ENCODE results near the gene RAB8B. TPM values are rescaled to one million over a fixed set of nuclear protein-coding genes. Genes with fewer than 3 reads are reported as not detected.

RAB8B gene
- total and polyA plus RNA-seq, 9 of the 15 experiments (the other 6 are each of a cell fraction or from before 2014, with no cell fraction given) = 7.8 to 32.1 (median 24.2) TPM

DNA sequence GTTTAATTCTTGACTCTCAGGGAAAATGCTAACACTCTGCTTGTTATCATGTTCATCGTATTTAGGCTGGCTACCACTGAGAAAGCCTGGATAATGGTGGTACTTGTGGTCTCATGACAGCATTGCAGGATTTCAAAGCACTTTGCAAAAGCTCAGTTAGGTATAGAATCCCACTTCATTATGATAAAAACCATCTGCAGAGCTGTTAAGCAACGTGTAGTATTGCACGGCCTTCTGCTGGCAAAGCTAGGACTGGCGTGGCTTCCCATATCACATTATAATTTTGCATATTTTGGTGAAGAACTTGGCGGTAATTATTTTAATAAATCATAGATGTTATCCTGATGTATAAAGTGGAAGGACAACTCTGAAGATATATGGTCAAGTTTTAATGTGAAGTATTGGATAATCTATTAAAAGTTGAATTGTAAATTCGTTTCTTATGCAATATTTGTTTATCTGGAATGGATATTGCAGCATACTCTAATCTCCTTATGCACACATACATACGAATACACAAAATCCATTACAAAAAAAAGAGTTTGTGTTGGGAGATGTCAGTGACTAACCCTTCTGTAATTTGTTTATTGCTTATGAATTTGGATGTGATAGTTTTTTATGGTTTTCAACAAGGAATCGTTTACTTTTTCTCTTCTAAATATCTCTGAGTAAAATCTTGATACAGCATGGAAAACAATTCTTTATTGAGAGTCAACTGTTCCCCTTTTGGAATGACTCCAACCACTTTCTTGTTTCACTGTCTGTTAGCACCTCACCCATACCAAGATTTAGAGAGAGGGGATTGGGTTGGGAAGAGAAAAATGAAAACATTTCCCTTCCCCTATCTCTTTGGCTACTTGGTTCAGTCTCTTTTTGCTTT lies 9.2 kb downstream of the RAB8B start:
- H3K79me2 ChIP-seq (ENCODE audit: control insufficient read depth, insufficient read depth, low read length) = peaks cover 97% of the 10 kb centered on the region
- in situ Hi-C loops (cut with MboI) = no loop called here
- ATAC-seq = peak; percentile 23
- ChIA-PET CTCF (ENCODE audit: low intra/inter-chr PET ratio) (no interaction called here), POLR2A (interaction anchor here (0.7 to 2.0 kb wide), 5 partner anchors 9 to 309 kb away, joined by 3 to 6 read pairs (median 3); partner anchors contain the start of gene RAB8B)
- DNase-seq (ENCODE audit: extremely low read depth in 1 of 4, low spot score in 3 of 4) = no peak
- intact Hi-C loops (cut with micrococcal nuclease) = no loop called here
- H2AFZ ChIP-seq (ENCODE audit: low read depth, low read length) = no peak overlapping the region
- H3K9ac ChIP-seq (ENCODE audit: insufficient read depth in 1 of 2, low read depth in 2 of 2, low read length in 2 of 2) = peak overlapping the region in 1 of 2 experiments; percentile 26; a peak in 1 of 4 replicates
- peaks cover 14 to 91% of the 10 kb centered on the region in 2 experiments for H3K4me1 ChIP-seq (replicated peaks in 1 of 2; ENCODE audit: control insufficient read depth in 2 of 2, insufficient read depth in 2 of 2, low read length in 2 of 2)
- H3K4me2 ChIP-seq (ENCODE audit: insufficient read depth, low read length) = peak overlapping the region; percentile 60
- H3K4me3 ChIP-seq = no peak overlapping the region
- peak; percentile 49 for FAIRE-seq
- no TSS peak for BruUV-seq (replicated peaks)
- WGBS (ENCODE audit: insufficient coverage, low coverage, missing lambda C conversion rate) = 8% methylated on average over 8 of the region's 8 CpGs
- H4K20me1 ChIP-seq (replicated peaks; ENCODE audit: control insufficient read depth, insufficient read depth, low read length) = no peaks in the 10 kb centered on the region
- no peaks in the 10 kb centered on the region for H3K9me3 ChIP-seq (replicated peaks; ENCODE audit: control insufficient read depth, insufficient read depth, low read depth, low read length)
- peak overlapping the region; percentile 43 for H3K27ac ChIP-seq (ENCODE audit: extremely low read depth, low read depth, low read length)
- H3K27me3 ChIP-seq (ENCODE audit: control insufficient read depth in 2 of 2, insufficient read depth in 2 of 2, low read length in 2 of 2) = no peaks in the 10 kb centered on the region
- peaks cover 12% of the 10 kb centered on the region; the same call in 2 of the 3 replicates for H3K36me3 ChIP-seq (ENCODE audit: control insufficient read depth, insufficient read depth, low read length)
- no peaks in the 10 kb centered on the region for H3K9me1 ChIP-seq (ENCODE audit: control insufficient read depth, insufficient read depth, low read length)
- TF ChIP-seq SMC3 (conservative IDR thresholded peaks at IDR 0.05; ENCODE audit: insufficient read depth, low read depth, low read length) = no peak
- TF ChIP-seq, protein P1, sequence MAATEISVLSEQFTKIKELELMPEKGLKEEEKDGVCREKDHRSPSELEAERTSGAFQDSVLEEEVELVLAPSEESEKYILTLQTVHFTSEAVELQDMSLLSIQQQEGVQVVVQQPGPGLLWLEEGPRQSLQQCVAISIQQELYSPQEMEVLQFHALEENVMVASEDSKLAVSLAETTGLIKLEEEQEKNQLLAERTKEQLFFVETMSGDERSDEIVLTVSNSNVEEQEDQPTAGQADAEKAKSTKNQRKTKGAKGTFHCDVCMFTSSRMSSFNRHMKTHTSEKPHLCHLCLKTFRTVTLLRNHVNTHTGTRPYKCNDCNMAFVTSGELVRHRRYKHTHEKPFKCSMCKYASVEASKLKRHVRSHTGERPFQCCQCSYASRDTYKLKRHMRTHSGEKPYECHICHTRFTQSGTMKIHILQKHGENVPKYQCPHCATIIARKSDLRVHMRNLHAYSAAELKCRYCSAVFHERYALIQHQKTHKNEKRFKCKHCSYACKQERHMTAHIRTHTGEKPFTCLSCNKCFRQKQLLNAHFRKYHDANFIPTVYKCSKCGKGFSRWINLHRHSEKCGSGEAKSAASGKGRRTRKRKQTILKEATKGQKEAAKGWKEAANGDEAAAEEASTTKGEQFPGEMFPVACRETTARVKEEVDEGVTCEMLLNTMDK (IDR thresholded peaks at IDR 0.05; ENCODE audit: borderline replicate concordance, insufficient read depth, low read depth, low read length, poor library complexity, severe bottlenecking) = no peak
- TF ChIP-seq, protein P2, sequence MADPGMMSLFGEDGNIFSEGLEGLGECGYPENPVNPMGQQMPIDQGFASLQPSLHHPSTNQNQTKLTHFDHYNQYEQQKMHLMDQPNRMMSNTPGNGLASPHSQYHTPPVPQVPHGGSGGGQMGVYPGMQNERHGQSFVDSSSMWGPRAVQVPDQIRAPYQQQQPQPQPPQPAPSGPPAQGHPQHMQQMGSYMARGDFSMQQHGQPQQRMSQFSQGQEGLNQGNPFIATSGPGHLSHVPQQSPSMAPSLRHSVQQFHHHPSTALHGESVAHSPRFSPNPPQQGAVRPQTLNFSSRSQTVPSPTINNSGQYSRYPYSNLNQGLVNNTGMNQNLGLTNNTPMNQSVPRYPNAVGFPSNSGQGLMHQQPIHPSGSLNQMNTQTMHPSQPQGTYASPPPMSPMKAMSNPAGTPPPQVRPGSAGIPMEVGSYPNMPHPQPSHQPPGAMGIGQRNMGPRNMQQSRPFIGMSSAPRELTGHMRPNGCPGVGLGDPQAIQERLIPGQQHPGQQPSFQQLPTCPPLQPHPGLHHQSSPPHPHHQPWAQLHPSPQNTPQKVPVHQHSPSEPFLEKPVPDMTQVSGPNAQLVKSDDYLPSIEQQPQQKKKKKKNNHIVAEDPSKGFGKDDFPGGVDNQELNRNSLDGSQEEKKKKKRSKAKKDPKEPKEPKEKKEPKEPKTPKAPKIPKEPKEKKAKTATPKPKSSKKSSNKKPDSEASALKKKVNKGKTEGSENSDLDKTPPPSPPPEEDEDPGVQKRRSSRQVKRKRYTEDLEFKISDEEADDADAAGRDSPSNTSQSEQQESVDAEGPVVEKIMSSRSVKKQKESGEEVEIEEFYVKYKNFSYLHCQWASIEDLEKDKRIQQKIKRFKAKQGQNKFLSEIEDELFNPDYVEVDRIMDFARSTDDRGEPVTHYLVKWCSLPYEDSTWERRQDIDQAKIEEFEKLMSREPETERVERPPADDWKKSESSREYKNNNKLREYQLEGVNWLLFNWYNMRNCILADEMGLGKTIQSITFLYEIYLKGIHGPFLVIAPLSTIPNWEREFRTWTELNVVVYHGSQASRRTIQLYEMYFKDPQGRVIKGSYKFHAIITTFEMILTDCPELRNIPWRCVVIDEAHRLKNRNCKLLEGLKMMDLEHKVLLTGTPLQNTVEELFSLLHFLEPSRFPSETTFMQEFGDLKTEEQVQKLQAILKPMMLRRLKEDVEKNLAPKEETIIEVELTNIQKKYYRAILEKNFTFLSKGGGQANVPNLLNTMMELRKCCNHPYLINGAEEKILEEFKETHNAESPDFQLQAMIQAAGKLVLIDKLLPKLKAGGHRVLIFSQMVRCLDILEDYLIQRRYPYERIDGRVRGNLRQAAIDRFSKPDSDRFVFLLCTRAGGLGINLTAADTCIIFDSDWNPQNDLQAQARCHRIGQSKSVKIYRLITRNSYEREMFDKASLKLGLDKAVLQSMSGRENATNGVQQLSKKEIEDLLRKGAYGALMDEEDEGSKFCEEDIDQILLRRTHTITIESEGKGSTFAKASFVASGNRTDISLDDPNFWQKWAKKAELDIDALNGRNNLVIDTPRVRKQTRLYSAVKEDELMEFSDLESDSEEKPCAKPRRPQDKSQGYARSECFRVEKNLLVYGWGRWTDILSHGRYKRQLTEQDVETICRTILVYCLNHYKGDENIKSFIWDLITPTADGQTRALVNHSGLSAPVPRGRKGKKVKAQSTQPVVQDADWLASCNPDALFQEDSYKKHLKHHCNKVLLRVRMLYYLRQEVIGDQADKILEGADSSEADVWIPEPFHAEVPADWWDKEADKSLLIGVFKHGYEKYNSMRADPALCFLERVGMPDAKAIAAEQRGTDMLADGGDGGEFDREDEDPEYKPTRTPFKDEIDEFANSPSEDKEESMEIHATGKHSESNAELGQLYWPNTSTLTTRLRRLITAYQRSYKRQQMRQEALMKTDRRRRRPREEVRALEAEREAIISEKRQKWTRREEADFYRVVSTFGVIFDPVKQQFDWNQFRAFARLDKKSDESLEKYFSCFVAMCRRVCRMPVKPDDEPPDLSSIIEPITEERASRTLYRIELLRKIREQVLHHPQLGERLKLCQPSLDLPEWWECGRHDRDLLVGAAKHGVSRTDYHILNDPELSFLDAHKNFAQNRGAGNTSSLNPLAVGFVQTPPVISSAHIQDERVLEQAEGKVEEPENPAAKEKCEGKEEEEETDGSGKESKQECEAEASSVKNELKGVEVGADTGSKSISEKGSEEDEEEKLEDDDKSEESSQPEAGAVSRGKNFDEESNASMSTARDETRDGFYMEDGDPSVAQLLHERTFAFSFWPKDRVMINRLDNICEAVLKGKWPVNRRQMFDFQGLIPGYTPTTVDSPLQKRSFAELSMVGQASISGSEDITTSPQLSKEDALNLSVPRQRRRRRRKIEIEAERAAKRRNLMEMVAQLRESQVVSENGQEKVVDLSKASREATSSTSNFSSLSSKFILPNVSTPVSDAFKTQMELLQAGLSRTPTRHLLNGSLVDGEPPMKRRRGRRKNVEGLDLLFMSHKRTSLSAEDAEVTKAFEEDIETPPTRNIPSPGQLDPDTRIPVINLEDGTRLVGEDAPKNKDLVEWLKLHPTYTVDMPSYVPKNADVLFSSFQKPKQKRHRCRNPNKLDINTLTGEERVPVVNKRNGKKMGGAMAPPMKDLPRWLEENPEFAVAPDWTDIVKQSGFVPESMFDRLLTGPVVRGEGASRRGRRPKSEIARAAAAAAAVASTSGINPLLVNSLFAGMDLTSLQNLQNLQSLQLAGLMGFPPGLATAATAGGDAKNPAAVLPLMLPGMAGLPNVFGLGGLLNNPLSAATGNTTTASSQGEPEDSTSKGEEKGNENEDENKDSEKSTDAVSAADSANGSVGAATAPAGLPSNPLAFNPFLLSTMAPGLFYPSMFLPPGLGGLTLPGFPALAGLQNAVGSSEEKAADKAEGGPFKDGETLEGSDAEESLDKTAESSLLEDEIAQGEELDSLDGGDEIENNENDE (IDR thresholded peaks at IDR 0.05; ENCODE audit: low read depth, low read length) = no peak
